ENCODE results near the gene IFT43. TPM values are rescaled to one million over a fixed set of nuclear protein-coding genes. Genes with fewer than 3 reads are reported as not detected.

IFT43 gene
- total RNA-seq, 1 experiment from 2014 or later: 17.5 TPM

DNA sequence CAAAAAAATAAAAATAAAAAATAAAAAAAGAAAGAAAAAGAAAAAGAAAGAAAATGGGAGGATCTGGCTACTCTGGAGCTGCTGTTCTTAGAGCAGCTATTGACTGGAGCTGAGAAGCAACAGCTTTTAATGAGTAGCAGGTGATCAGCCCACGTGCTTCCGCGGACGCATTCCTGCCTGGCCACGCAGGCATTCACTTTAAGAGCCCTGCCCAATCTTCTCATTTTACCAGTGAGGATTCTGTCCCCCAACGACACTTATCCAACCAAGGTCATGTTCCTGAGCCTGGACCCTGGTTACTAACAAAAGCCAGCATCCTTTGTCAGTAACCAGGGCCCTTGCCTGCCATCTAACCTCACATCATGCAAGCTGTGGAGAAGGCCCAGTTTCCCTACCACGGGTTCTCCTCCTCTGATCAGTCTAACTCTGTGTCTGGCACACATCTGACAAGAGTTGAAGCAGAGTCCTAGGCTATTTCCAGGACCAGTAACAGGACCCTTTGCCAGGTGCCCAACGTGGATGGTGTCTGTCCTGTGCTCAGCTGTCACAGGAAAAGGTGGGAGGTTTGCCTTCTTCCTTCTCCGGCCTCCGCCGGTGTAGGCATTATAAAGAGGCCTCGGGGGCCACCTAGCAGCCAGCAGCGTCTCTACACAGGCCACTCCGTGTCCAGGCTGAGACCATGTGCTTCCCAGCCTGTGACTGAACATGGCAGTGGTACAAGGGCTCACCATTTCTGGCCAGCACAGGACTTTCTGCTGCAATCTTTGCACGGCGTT, 105.2 kb downstream of the IFT43 start (continued):
- TF ChIP-seq CBFB (CRISPR knock-in tag; IDR thresholded peaks at IDR 0.05; ENCODE audit: low read depth): no peak
- no peak for TF ChIP-seq MYBL2 (CRISPR knock-in tag; IDR thresholded peaks at IDR 0.05)
- no peak for TF ChIP-seq SP1 (CRISPR knock-in tag; conservative IDR thresholded peaks at IDR 0.05)
- TF ChIP-seq, protein P1, sequence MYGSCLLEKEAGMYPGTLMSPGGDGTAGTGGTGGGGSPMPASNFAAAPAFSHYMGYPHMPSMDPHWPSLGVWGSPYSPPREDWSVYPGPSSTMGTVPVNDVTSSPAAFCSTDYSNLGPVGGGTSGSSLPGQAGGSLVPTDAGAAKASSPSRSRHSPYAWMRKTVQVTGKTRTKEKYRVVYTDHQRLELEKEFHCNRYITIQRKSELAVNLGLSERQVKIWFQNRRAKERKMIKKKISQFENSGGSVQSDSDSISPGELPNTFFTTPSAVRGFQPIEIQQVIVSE (CRISPR knock-in tag; IDR thresholded peaks at IDR 0.05; ENCODE audit: borderline replicate concordance): no peak

DNA sequence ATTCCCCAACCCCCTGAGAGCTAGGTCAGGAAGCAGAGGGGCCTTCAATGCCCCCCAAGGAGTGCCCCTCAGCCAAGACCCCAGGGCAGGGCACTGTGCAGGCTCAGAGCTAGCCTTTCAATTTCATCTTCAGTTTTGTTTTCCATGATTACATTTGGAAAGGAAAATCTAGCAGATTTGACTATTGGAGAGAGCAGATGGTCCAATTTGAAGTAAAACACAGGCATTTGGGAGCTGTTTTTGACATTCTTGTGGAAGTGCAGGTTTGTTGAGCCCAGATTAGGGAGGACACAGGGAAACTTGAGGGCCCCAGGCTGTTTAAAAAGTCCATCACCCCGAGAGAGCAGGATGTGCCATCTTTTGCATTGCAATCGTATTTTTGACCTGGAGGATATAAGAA, 107.5 kb downstream of the IFT43 start:
- TF ChIP-seq TEAD1 (CRISPR knock-in tag; IDR thresholded peaks at IDR 0.05): no peak
- TF ChIP-seq, protein P2, sequence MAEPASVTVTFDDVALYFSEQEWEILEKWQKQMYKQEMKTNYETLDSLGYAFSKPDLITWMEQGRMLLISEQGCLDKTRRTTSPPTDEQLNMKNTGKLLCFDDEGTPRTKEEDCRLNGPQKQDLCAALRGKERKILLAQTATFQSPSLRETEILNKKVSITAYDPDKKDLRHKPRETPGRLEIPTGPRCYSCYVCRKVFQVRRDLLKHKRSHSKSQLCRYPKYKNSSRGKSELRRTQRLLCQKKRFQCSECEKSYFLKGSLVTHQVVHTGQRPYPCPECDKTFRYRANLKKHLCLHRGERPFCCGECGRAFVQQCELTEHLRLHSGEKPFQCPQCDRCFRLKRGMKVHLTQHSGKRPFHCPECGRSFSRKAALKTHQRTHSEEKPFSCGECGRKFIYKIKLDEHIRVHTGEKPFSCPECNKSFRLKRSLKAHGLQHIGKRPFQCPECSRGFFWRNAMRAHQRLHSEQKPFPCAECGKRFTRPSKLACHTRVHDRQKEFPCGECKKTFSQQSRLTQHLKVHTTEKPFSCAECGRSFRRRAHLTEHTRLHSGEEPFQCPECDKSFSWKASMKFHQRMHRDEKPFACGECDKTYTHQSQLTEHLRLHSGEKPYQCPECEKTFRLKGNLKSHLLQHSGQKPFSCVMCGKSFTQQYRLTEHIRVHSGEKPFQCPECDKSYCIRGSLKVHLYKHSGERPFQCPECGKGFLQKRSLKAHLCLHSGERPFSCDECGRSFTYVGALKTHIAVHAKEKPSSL (CRISPR knock-in tag; conservative IDR thresholded peaks at IDR 0.05): no peak
- no peak for TF ChIP-seq JAZF1 (CRISPR knock-in tag; IDR thresholded peaks at IDR 0.05)
- TF ChIP-seq FOXJ3 (CRISPR knock-in tag; IDR thresholded peaks at IDR 0.05; ENCODE audit: borderline replicate concordance): no peak
- TF ChIP-seq, protein P3, sequence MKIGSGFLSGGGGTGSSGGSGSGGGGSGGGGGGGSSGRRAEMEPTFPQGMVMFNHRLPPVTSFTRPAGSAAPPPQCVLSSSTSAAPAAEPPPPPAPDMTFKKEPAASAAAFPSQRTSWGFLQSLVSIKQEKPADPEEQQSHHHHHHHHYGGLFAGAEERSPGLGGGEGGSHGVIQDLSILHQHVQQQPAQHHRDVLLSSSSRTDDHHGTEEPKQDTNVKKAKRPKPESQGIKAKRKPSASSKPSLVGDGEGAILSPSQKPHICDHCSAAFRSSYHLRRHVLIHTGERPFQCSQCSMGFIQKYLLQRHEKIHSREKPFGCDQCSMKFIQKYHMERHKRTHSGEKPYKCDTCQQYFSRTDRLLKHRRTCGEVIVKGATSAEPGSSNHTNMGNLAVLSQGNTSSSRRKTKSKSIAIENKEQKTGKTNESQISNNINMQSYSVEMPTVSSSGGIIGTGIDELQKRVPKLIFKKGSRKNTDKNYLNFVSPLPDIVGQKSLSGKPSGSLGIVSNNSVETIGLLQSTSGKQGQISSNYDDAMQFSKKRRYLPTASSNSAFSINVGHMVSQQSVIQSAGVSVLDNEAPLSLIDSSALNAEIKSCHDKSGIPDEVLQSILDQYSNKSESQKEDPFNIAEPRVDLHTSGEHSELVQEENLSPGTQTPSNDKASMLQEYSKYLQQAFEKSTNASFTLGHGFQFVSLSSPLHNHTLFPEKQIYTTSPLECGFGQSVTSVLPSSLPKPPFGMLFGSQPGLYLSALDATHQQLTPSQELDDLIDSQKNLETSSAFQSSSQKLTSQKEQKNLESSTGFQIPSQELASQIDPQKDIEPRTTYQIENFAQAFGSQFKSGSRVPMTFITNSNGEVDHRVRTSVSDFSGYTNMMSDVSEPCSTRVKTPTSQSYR (CRISPR knock-in tag; IDR thresholded peaks at IDR 0.05): no peak
- TF ChIP-seq SMAD4 (CRISPR knock-in tag; IDR thresholded peaks at IDR 0.05): no peak
- TF ChIP-seq MXD4 (CRISPR knock-in tag; IDR thresholded peaks at IDR 0.05; ENCODE audit: borderline replicate concordance): no peak
- no peak for TF ChIP-seq CREB1 (CRISPR knock-in tag; IDR thresholded peaks at IDR 0.05)
- ChIA-PET POLR2A (no interaction called here), CTCF (no interaction called here)
- Mint-ChIP-seq H3K4me3 (no peak overlapping the region), H3K4me1 (peaks cover 27% of the 10 kb centered on the region), H3K36me3 (no peaks in the 10 kb centered on the region), H3K27me3 (ENCODE audit: low read depth) (no peaks in the 10 kb centered on the region; the same call in 1 of the 2 replicates), H3K27ac (no peak overlapping the region), H3K9me3 (no peaks in the 10 kb centered on the region)
- DNase-seq (ENCODE audit: low spot score) (no peak), ATAC-seq (no peak)

DNA sequence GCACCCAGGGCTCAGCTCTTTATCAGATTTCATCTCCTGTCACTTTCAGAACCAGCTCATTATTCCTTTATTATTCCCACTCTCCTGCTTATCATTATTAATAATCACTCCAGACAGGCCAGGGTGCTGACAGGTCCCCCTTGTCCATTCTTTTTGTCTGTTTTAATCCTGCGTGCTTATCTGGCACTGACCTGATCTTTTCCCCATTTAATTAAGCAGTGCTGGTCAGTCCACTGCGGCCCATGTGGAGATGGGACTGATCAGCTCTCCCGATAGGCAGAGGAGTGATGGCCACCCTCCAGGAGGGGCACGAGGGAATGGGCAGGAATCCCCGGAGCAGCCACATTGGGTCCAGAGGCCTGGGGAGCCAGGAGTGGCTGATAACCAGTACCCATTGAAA, 110.7 kb downstream of the IFT43 start:
- H3K27ac Mint-ChIP-seq: no peak overlapping the region
- ChIA-PET POLR2A (no interaction called here), CTCF (interaction anchor here (1.5 kb wide), 1 partner anchor 18 kb away, joined by 4 read pairs; no protein-coding TSS in a partner anchor)
- TF ChIP-seq SMAD4 (CRISPR knock-in tag; IDR thresholded peaks at IDR 0.05) (no peak), SP1 (CRISPR knock-in tag; conservative IDR thresholded peaks at IDR 0.05) (no peak), ZNF219 (CRISPR knock-in tag; IDR thresholded peaks at IDR 0.05; ENCODE audit: borderline replicate concordance) (no peak), FOXP1 (CRISPR knock-in tag; IDR thresholded peaks at IDR 0.05; ENCODE audit: borderline replicate concordance) (no peak)
- TF ChIP-seq, protein P4, sequence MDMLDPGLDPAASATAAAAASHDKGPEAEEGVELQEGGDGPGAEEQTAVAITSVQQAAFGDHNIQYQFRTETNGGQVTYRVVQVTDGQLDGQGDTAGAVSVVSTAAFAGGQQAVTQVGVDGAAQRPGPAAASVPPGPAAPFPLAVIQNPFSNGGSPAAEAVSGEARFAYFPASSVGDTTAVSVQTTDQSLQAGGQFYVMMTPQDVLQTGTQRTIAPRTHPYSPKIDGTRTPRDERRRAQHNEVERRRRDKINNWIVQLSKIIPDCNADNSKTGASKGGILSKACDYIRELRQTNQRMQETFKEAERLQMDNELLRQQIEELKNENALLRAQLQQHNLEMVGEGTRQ (CRISPR knock-in tag; IDR thresholded peaks at IDR 0.05): no peak
- H3K4me3 Mint-ChIP-seq: no peak overlapping the region
- peaks cover 4% of the 10 kb centered on the region for H3K4me1 Mint-ChIP-seq
- H3K27me3 Mint-ChIP-seq (ENCODE audit: low read depth): no peaks in the 10 kb centered on the region; the same call in 1 of the 2 replicates
- no peak for ATAC-seq
- H3K9me3 Mint-ChIP-seq: no peaks in the 10 kb centered on the region
- no peak for DNase-seq (ENCODE audit: low spot score)
- no peaks in the 10 kb centered on the region for H3K36me3 Mint-ChIP-seq
